Suprapubic skin (tissue), 3 donors: ENCODE measurements around the gene OR7D2.

Experiments used
- CTCF ChIP-seq, 2 donors: fragments of 200-600 bp in 1 of 2; fragments of 450-650 bp in 1 of 2; sonication (generic) in 1 of 2; IDR thresholded peaks; one replicate each; pipeline ENCODE4 v1.5.1; 2016 to 2019; ENCODE audit warnings: antibody characterized with exemption in 2 of 2, mild to moderate bottlenecking in 1 of 2, moderate library complexity in 1 of 2
- POLR2A ChIP-seq, 2 donors: fragments of 450-650 bp; IDR thresholded peaks; one replicate each; pipeline ENCODE4 v1.6.1; 2017; ENCODE audit warnings: antibody characterized with exemption in 2 of 2, mild to moderate bottlenecking in 2 of 2, moderate library complexity in 2 of 2

DNA sequence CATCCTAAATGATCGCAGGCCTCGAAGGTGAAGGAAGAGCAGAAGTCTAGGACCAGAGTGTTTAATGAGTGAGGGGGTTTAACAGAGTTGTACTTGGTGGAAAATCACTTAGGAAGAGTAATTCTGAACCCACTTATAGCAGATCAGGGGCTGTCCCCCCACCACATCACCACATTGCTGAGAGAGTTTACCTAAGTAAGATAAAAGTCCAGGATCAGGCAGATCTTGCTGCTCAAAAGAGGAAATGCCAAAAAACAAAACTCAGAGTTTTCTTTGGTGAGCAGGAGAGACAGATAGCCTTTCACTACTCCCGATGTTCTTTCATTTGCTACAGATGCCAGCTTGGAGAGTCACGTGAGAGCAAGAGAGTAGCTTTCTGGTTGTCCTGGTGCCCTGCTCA lies 23.2 kb upstream of the OR7D2 start:
- TF ChIP-seq CTCF (IDR thresholded peaks at IDR 0.05) = no peak
- TF ChIP-seq POLR2A (IDR thresholded peaks at IDR 0.05) = no peak
